ENCODE measurements around the gene PATZ1.
"Not testable (repeated sequence)": the region's sequence is repeated elsewhere in the genome, so short reads cannot be mapped to it uniquely, and the experiment has no call there.

Gene PATZ1

GRCh38 chr22:31346255-31346732, at the start of gene PATZ1:
Gene PATZ1, minus strand, starts transcription at chr22:31346346. Its CDS starts 744 bp downstream, at chr22:31345602.
- peak; percentile 89 to 90 for DNase-seq

GRCh38 chr22:31394326-31394725, 48.2 kb upstream of the PATZ1 start:
- DNase-seq: no peak

GRCh38 chr22:31393893-31394292, 47.7 kb upstream of the PATZ1 start:
- DNase-seq: peak in 1 of 2 donors; percentile 12

- not testable (repeated sequence) for DNase-seq
These were observed 32.5 kb upstream of the PATZ1 start for GRCh38 chr22:31378651-31379050.

DNA sequence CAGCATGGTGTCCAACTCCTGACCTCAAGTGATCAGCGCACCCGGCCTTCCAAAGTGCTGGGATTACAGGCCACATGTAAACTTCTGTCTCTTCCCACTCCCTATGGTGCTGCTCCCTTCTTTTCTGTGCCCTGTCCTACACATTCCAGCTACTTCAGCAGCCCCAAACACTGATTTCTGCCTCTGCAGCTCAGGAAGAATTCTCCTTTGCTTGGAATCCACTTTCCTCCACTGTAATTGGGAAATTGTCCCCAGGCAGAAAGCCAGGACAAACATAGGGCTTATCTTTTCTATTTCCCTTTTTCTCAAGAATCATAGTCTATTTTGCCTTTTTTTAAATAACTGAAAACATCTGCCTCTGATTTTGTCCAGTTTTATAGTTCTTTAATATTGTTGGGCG, 32.0 kb upstream of the PATZ1 start:
- no peak for DNase-seq

GRCh38 chr22:31377612-31378011, 31.5 kb upstream of the PATZ1 start:
- no peak for DNase-seq

- DNase-seq: no peak
These were observed 21.3 kb upstream of the PATZ1 start for GRCh38 chr22:31367426-31367825.

DNA sequence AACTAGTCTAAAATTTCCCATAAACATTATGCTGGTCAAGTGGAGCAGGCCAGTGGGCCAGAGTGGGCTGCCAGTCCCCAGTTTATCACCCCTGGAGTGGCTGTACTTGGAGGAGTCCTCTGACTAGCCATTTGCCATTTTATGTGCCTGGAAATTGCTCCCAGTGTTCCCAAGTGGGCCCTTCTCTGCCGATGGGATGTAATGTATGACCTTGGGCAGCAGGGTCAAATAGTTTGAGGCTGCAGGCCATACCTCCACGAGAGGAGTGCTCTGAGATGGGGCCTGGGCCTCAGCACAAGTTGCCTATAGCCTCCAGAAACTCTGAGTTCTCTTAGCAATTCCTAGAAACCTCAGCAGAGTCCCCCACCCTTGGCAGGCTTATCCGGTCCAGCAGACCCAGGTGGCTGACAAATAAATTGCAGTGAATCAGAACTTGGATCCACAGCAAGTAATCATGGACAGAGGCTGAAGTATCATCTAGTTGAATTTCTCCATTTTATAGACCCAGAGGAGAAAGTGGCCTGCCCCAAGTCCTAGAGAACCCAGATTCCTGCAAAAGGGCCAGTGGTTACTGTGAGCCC, 17.8 kb upstream of the PATZ1 start:
- DNase-seq: no peak

DNA sequence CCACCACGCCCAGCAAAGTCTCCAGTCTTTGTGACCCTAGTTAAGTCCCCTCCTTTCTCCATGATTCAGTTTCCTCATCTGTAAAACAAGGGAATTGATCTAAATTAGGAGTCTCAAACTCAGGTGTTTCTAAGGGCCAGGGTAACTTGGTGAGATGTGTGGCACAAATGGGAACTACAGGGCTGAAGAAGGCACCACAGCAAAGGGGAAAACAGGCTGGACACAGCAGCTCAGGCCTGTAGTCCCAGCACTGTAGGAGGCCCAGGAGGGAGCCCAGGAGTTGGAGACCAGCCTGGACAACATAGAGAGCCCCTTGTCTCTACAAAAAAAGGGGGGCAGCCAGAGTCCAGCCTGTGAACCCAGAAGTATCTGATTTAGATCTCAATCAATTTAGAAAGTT, 15.6 kb upstream of the PATZ1 start:
- no peak for DNase-seq

DNA sequence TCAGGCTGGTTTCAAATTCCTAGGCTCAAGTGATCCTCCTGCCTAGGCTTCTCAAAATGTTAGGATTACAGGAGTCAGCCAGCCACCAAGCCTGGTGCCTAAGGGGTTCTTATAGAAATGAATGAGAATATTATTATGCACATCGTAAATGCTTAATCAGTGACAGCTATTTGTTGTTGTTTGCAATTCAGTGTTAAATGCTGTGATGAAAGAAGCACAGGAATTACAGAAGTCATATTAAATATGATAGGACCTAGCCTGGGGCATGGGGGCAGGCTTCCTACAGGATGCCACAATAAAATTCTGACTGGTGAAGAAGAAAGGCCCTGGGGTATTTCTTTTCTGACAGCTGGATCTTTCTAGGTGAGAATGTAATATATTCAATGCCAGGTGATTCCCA, 13.9 kb upstream of the PATZ1 start:
- DNase-seq: no peak

DNA sequence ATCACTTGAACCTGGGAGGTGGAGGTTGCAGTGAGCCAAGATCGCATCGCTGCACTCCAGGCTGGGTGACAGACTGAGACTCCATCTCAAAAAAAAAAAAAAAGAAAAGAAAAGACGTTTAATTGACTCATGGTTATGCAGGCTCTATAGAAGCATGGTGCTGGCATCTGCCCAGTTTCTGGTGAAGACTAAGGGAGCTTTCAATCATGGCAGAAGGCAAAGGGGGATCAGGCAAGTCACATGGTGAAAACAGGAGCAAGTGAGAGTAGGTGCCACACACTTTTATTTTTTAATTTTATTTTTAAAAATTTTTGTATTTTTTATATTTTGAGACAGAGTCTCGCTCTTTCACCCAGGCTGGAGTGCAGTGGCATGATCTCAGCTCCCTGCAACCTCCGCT, 8.4 kb upstream of the PATZ1 start:
- no peak for DNase-seq

DNA sequence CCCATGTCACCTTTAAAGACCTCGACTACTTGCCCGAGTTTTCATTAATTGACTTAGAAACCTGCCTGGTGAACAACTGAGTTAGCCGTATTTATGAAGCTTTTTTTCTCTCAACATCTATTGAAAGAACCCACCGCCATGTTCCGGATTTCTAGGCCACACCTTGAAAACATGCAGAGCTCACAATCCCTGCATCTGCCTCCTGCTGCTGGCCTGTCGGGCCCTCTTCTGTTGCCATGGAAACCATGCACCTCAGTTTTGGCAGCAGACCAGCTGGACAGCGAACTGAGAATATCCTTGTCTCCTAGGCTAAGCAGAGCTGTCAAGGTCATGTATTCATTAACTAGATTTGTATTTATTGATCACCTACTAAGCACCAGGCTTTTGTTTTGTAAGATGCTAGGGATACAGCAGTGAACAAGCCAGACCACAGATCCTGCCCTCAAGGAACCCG, 4.3 kb upstream of the PATZ1 start:
- no peak for DNase-seq

- DNase-seq: no peak
These were observed 3.8 kb upstream of the PATZ1 start for GRCh38 chr22:31349960-31350359.

DNA sequence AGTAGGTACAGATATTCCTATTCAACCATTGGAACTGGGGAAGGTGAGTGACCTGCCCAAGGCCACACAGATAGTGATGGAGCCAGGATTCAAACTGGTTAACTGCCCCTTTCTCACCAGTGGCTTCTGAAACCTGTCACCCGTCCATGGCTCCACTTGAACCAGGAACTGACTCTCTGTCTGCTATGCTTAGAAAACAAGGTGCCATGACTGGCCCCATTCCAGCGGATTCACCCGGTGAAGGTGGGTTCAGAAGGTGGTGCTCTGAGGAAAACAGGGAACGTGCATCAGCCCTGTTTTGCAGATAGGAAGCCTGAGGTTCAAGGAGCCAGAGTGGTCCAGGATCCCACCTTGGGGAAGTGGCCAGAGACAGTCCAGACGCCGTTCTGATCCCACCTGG, 2.6 kb upstream of the PATZ1 start:
- DNase-seq: no peak

DNA sequence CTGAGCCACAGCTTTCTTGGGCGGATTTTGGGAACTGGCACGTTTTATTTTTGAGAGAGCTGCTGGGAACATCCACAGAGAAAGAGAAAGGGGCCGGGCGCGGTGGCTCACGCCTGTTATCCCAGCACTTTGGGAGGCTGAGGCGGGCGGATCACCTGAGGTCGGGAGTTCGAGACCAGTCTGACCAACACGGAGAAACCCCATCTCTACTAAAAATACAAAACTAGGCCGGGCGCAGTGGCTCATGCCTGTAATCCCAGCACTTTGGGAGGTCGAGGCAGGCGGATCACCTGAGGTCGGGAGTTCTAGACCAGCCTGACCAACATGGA, 1.8 kb upstream of the PATZ1 start:
- DNase-seq: not testable (repeated sequence)

DNA sequence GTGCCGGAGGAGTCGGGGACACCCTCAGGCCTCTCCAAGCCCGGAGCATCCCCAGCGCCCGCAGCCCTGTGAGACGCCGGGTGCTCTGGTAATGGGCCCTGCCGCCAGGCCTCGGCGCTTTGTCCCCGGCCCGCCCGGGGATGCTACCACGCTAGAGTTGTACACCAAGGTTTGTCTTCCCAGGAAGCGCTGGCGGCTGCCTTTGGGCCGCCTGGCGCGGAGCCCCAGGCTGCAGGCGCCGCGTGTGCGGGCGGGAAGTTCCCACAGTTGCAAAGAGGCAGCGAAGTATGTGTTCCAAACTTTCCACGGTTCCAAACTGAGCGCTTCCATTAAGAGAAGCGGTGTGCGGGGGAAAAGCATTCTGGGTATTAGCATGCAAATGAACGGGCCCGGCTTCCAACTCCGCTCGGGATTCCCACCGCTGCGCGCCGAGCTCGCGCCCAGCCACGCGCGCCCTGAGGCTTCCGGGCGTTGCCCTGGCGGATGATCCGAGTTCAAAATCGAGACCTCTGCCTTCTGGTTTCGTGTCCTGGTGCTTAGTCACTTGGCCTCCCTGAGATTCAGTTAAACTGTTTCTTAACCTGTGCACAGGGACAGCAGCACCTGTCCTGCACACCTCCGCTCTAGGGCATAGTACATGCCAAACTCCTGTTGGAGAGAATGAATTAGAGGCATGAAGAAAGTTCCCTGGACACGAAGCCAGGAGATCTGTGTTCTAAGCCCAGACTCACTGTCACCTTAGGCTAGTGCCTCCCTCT, 1.3 kb upstream of the PATZ1 start:
- DNase-seq: peak; percentile 40 to 43

DNA sequence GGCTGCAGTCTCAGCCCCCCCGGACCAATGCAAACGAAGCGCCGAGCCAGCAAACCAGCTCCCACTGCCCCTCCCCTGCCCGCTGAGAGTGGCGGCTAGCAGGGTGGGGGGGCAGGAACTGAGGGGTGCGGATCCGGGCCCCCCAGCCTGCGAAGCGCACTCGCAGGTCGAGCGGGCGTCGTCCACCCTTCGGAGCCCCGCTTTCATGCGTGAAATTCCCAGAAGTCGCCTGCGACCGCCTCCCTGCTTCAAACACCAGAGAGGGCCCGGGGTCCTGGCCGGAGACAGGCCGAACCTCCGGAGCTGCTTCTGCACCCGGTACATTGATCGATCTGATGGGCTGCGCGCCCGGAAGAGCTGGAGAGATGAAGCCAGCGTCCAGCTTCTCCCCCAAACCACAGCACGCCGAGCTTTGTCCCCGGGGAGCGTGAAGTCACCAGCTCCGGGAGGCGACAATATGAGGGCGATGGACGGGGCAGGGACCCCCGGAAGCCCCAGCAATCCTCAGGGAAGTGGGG, 646 bp upstream of the PATZ1 start:
- DNase-seq: no peak

DNA sequence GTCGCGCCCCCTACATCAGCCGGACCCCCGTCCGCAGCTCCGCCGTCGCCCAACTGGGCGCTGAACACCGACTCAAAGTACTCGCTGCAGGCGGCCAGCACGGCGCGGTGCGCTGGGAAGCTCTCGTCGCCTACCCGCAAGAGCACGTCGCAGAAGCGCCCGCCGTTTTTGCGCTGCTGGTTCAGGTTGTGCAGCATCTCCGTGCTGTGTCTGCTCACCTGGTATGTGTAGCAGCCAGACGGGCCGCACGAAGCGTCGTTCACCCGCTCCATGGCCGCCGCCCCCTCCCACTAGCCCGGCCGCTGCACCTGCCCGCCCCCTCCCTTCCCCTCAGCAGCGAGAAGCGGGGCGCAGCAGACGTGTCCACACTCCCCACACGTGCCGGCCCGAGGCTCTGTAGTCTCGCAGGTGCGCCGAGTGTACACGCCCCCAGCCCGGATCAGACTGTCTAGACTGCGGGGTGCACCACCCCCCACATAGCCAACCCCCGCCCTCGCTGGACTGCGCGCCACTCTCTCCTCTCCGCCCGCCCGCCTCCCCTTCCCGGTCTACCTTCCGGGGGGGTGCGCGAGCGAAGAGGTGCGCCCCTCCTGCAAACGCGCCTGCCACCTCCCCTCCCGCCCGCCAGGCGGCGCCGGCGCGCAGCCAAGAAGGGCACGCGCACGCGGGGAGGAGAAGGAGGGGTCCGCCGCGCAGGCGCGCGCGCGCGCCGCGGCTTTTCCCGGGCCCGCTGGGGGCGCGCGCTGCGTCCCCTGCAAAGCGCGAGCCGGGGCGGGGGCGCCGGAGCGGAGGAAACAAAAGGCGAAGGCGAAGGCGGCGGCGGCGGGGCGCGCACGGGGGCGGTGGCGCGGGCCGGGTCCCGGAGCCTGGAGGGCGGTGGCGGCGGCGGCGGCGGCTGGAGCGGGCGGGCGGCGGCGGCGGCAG, 553 bp downstream of the PATZ1 start:
- peak; percentile 89 to 92 for DNase-seq

DNA sequence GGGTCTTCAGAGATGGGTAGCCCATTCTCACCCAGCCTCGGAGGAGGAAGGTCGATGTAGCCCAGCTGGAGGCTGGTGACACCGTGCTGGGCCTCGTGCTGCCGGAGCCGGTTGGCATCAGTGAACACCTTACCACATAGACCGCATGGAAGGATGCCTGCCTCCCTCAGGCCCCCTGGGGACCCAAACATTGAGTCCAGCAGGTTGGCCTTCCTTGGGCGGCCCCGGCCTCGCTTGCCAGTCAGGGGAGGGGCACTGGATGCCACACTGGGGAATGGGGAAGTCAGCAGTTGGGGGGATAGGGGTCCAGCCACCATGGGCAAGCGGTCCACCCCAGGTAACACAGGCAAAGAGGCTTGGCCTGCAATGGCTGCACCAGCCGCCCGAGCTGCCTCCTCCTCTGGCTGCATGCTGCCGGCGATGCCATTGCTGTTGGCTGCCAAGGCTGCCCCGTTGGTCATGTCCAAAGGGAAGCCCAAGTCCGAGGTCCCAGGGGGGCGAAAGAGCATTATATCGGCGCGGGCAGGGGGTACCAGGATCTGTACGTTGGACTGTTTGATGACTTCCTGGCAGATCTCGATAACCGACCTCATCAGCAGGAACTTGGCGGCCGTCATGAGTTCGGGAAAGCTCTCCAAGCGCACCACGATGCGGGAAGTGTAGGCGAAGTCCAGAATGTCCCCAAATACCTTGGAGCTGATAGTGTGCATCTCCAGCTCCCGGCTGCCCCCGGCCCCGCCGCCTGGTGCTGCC, 1.4 kb downstream of the PATZ1 start:
- DNase-seq: peak; percentile 18 to 38

GRCh38 chr22:31344256-31344577, 1.9 kb downstream of the PATZ1 start:
- peak; percentile 15 to 33 for DNase-seq

GRCh38 chr22:31343235-31344191, 2.6 kb downstream of the PATZ1 start:
- DNase-seq: peak in 1 of 2 donors; percentile 14

Data from CD4-positive, alpha-beta T cell treated with Interleukin-4 for 1 hour (primary cell).